Activated effector memory CD4-positive, alpha-beta T cell treated with anti-CD3 and anti-CD28 coated beads, Interleukin-2, amount 50 U/mL, for 16 hours (primary cell): ENCODE data around the gene CALML3.
"Not testable (repeated sequence)": the region's sequence is repeated elsewhere in the genome, so short reads cannot be mapped to it uniquely, and the experiment has no call there.

Source experiments
- DNase-seq: peaks from one replicate; pipeline ENCODE4 v3.0.0-alpha.2; 2020

Gene CALML3

DNA sequence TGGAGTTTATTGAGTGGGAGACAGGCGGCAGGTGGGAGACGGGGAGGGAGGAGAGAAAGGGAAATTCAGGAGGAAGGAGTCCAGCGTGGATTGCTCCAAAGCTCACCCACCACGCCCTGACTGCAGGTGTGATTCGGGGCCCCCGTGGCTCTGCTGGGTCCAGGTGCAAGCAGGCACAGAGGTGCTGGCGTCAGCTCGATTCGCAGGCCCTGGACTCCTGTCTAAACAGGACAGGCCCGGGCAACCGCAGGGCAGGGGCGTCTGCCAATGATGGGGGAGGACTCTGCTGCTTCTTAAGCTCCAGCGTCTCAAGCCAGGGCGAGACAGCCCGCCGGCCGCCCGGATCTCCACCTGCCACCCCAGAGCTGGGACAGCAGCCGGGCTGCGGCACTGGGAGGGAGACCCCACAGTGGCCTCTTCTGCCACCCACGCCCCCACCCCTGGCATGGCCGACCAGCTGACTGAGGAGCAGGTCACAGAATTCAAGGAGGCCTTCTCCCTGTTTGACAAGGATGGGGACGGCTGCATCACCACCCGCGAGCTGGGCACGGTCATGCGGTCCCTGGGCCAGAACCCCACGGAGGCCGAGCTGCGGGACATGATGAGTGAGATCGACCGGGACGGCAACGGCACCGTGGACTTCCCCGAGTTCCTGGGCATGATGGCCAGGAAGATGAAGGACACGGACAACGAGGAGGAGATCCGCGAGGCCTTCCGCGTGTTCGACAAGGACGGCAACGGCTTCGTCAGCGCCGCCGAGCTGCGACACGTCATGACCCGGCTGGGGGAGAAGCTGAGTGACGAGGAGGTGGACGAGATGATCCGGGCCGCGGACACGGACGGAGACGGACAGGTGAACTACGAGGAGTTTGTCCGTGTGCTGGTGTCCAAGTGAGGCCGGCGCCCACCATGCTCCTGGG is at the start of gene CALML3:
Gene CALML3, plus strand, starts transcription at position 321 of the 920 bp plus-strand sequence. Its CDS starts 125 bp downstream, at position 446.
- DNase-seq: peak; percentile 58

DNA sequence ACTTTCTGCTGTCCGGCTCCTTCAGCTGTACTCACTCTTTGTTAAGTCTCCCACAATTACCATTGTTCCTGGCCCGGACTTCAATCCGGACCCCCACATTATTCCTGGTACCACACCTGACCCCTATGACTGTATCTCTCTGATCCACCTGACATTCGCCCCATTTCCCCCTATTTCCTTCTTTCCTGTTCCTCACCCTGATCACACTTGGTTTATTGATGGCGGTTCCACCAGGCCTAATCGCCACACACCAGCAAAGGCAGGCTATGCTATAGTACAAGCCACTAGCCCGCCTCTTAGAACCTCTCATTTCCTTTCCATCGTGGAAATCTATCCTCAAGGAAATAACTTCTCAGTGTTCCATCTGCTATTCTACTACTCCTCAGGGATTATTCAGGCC is 49.7 kb upstream of the CALML3 start:
- DNase-seq: not testable (repeated sequence)

DNA sequence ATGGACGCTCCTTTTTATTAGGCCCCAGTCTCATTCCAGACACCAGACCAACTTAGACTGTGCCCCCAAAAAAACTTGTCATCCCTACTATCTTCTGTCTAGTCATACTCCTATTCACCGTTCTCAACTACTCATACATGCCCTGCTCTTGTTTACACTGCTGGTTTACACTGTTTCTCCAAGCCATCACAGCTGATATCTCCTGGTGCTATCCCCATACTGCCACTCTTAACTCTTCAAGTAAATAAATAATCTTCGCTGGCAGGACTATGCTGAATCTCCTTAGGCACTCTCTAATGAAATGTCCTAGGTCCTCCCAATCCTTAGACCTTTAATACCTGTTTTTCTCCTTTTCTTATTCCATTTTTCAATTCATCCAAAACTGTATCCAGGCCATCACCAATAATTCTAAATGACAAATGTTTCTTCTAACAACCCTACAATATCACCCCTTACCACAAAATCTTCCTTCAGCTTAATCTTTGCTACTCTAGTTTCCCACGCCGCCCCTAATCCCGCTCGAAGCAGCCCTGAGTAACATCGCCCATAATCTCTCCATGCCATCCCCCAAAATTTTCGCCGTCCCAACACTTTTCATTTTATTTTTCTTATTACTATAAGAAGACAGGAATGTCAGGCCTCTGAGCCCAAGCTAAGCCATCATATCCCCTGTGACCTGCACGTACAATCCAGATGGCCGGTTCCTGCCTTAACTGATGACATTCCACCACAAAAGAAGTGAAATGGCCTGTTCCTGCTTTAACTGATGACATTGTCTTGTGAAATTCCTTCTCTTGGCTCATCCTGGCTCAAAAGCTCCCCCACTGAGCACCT is 48.6 kb upstream of the CALML3 start:
- DNase-seq: not testable (repeated sequence)

GRCh38 chr10:5476918-5477525 is 47.7 kb upstream of the CALML3 start:
- DNase-seq: no peak

- DNase-seq: peak; percentile 16
Observed at GRCh38 chr10:5477948-5478693, 46.6 kb upstream of the CALML3 start.

DNA sequence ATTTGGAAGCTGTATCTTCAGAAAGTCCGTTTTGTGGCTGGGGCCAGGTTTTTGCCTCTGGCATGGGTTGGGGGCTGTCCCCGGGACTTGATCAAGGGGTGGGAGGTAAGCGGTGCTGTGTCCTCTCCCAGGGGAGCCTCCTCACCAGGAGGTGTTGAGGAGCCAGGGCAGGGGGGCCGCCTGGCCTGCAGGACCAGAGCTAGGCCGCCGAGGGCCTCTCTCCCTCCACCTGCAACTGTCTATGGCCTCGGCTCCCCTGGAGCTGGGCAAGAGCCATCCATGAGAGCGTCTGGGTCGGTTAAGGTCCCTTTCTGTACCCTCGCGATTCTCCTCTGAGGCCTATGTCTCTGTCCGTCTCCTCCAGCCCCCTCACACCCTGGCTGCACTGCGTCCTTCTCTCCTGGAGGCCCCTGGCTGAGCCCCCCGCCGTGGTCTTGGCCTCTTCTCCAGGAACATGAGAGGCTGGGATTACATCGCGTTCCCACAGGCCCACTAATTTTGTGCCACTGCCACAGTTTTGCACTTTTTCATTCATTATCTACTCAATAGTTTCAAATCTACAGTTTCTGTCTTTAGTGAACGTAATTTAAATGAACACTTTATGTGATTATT is 46.0 kb upstream of the CALML3 start:
- peak; percentile 45 for DNase-seq

DNA sequence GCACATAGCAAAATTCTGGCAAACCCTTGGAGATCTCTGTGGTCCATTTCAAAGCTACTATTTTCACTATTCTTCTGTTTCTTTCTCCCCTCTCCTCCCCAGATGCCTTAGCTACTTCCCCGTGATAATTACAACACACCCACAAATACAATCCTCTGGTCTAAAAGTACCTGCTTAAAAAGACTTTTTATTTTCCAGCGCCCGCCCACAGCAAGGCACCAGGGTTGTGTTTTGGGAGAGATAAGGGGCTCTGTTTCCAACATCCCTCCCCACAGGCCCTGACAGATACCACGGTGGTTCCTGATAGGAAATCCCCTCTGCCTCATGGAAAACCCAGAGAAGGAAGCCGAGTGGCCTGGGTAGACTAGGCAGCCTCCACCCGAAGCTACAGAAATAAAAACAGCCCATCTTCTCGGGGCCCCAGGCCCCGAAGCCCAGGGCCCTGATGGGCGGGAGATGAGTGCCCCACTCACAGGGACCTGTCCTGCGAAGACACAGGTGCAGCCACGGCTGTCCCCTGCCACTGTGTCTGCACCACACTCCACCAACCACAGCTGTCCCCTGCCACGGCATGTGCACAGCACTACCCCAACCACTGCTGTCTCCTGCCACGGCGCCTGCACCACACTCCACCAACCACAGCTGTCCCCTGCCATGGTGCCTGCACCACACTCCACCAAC is 45.1 kb upstream of the CALML3 start:
- peak; percentile 55 for DNase-seq

DNA sequence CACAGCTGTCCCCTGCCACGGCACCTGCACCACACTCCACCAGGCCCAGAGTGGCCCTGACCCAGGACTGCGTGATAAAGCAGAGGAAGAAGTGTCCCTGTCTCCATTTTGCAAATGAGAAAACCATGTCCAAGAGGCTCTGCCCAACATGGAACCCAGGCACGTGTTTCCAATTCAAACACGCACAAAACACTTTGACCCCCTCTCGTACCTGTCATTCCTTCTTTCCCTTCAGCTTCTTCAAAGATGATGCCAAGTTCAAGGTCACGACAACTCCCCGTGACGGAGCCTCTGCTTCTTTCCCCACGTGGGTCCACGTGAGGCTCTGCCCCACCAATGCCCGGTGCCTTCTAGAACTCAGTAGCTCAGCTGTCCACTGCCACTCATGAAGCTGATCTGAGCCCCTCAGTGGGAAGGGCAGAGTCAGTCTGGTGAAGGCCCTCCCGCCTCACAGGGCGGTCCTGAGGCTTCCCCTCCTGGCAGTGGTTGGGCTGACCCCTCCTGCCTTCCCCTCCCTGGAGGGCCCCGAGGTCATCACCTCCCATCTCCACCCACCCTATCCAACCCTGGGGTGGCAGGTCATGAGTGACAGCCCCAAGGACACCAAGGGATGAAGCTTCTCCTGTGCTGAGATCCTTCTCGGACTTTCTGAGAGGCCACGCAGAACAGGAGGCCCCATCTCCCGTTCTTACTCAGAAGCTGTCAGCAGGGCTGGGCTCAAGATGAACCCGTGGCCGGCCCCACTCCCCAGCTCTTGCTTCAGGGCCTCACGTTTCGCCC is 44.4 kb upstream of the CALML3 start:
- DNase-seq: peak; percentile 41

DNA sequence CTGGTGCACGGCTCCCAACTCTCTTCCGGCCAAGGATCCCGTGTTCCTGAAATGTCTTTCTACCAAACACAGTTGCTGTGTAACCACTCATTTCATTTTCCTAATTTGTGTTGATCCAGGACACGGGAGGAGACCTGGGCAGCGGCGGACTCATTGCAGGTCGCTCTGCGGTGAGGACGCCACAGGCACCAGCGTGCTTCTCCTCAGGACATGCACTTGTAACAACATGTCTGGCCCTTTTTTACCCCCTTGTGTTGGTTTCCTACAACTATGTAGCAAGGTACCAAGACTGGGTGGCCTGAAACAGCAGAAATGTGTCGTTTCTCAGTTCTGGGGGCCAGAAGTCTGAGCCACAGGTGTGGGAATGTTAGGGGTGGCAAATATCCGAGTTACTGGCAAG is 43.6 kb upstream of the CALML3 start:
- peak; percentile 36 for DNase-seq

DNA sequence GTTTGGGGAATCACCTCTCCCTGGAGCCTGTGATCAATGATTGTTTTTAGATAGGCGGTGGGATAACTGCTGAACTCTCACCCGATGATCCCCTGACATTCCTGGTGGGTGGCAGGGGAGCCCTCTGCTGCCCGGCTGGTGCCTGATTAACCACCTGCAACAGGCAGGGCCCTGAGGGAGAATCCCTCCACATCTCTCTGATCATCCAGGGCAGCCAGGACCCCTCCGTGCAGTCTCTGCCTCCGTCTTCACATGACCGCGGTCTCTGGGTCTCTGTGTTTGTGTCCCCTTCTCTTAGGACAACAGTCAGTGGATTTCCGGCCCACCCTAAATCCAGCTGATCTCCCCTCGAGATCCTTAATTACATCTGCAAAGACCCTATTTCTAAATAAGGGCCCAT is 42.7 kb upstream of the CALML3 start:
- peak; percentile 54 for DNase-seq

DNA sequence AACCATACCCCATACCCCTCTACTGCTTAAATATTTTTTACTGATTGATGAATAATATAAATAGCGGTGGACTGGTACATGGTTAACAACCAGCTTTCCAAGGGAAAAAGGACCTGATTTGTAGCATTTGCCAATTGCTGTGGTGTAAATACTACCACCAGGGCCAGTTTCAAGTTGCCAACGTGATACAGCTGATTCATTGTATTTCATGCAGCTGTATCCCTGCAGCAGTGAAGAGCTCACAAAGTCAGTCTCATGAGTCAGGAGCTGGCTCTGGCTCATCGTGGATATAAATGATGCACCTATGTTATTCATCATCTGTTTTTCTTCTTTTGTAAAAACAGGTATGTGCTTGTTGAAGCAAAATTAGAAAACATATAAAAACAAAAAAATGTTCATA is 40.6 kb upstream of the CALML3 start:
- no peak for DNase-seq

- DNase-seq: peak; percentile 0
Observed at GRCh38 chr10:5485290-5485689, 39.5 kb upstream of the CALML3 start.

DNA sequence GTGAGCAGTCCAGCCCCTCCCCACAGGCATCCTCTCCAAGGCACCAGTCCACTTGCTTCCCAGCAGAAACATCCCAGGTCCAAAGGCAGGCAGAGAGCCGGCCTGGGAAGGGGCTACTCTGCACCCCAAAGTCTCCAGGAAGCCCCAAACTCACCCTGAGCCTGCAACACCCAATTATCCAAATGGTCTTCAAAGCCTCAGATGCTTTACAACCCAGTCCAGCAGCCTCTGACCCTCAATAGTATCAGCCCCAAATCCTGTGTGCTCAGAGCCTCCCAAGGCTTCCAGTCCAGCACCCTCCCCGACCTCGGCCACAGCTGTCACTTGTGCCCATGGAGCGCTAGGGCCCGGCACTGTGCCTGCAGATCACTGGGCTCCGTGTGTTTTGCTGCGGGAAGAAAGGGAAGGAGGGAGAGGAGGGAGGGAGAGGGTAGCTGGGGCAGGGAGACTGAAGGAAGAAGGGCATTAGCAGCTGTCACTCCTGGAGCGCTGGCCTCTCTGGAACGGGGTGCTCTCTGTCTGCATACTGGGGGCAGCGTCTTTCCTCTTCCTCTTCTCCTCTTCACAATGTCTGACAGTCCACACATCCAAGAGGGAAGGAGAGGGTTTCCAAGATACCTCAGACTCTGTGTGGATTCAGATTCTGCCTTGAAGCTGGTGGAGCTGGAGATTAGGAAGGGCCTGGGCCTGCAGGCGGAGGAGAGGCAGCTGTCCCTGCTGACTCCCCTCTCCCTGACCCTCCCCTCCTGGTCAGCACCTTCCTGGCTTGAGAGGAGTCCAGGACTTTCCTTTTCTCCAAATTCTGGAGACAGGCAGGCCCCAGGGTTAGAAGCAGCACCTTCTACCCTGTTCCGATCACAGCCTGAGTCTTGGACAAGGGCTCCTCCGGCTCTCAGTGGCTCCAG is 38.6 kb upstream of the CALML3 start:
- peak; percentile 38 for DNase-seq

GRCh38 chr10:5486853-5487235 is 37.9 kb upstream of the CALML3 start:
- peak; percentile 50 for DNase-seq

DNA sequence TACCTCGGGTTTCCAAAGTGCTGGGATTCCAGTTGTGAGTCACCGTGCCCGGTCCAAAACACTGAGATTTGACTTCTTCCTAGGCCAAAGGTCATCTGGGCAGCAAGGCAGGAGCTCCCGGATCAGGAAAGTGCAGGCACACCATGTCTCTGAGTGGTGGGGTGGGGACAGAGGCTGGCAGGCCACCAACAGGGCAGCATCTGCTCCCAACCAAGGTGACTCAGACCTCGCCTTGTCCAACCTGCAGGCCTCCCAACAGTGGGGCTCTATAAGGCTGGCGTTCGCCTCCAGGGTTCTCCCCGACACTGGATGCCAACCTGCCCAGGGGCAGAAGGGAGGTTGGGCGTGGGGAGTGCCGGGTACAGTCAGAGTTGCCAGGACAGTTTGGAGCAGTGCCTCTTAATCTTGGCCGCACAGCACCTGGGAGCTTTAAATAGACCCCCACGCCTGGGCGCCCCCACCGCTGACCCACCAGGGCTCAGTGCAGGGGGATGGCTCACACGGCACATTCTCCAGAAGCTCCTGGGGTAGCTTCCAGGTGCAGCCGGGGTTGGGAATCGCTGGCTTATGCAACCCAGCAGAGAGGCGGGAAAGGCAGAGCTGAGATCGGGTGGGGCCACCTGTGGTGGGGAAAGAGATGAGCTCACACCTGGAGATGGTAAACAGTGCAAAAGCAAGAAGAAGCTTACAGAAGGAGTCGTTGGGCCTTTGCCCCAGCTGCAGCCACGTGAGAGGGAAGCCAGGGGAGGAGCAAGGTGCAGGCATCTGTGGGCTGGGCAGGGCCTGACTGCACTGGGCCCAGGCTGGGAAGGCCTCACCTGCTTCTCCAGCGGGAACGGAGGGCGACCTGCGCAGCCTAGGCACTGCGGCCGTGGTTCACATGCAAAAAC is 36.2 kb upstream of the CALML3 start:
- peak; percentile 52 for DNase-seq

GRCh38 chr10:5490032-5490431 is 34.7 kb upstream of the CALML3 start:
- no peak for DNase-seq

DNA sequence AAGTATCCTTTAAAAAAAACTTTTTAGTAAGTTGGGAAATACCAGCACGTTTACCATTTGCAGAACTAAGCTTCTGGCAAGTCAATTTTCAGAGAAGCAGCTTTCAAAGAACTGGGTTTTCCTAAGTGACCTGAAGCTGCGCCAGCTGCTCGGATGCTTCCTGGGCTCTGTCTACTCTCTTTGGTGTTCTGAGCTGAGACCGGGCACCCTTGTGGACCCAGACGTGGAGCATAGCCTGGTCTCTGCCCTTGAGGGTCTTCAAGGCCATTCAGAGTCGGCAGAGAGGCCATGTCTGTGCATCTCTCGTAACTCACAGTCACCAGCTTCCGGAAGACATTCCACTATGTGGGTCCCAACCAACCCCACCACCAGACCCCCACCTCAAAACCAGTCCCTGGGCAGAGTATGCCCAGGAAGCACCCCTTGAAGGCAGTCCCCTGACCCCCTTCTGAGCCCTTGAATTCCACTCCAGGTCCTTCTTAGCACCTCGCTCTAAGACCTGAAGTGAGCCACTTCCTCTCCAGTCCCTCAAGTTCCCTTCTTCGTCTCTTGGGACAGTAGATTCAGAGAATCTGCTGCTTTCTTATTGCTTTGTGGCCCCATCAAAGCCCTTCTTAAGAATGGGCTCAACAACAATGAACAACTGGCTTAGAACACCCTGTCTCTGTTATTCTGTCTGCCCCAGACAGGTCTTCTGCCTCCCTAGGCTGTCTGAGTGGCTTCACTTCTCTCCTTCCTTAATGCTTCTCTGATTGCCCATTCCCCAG is 33.9 kb upstream of the CALML3 start:
- peak; percentile 49 for DNase-seq

GRCh38 chr10:5491477-5491876 is 33.3 kb upstream of the CALML3 start:
- DNase-seq: peak; percentile 51
